GM21447 (cell line): Measurements from ENCODE around the gene USP36.

ENCODE experiments used
- ATAC-seq: cut with Tn5 transposase; IDR thresholded peaks from one replicate; pipeline ENCODE4 v1.9.1; 2021; ENCODE audit not compliant: unreplicated experiment

USP36 gene

DNA sequence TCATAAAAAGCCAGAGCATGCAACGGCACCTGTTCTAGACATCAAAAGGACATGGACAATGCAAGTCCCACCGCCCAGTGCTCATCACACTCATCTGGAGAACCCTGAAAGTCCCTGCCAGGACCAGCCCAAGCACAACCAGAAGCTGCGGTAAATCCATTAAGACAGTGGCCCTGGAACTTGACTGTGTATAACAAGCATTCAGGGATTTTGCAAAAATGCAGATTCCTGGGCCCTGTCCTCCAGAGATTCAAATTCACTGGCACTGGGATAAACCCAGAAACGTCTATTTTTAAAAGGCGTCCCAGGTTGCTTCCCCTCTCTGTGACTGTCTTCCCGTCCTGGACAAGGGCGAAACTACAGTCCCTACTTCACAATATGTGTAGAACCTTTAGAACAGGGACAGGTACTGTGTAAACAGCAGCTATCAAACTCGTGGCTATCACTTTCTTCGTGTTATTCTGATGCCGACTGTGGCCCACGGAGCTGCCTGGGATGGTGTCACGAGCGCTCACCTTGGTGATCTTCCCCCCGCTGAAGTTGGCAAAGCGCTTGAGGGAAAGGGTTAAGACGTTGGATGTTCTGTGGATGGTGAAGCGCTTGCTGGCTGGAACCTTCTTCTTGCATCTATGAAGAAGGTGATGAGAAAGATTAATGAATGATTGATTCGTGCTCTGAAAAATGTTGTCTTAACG lies 22.3 kb downstream of the USP36 start:
- ATAC-seq: no peak

DNA sequence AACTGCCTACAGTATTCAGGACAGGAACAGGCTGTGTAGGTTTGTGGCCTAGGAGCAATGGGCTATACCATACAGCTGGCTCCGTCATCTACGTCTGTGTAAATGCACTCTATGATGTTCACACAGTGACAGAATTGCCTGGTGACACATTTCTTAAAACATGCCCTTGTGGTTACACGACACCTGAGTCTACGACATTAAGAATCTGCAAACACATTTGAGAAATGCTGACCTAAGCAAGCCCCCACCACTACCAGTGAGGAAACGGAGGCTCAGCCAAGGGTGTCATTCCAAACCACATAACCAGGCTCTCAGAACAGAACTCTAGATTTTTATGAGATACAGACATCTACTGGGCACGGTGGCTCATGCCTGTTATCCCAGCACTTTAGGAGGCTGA lies 23.5 kb downstream of the USP36 start:
- ATAC-seq: no peak

- no peak for ATAC-seq
Measured at GRCh38 chr17:78815696-78816095, 24.9 kb downstream of the USP36 start.

- ATAC-seq: no peak
Measured at GRCh38 chr17:78812855-78813254, 27.8 kb downstream of the USP36 start.

- no peak for ATAC-seq
Measured at GRCh38 chr17:78808163-78808562, 32.5 kb downstream of the USP36 start.

GRCh38 chr17:78806451-78806850 lies 34.2 kb downstream of the USP36 start:
- no peak for ATAC-seq

DNA sequence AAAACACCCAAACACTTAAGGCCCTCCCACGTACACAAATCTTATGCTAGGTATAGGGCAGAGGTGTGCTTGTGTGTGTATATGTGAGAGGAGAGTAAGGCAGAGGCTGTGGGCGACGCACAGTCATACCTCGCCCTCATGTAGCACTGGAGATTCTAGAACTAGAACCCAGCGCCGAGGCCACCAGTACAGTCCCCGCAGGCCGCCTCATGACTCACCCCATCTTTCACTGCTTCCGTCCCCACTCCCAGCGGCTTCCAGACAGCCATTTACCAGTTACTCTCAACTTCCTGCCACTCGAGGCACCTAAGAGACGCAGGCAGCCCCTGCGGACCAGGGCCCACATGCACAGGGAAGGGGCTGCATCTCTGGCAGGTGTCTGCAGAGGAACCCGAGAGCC lies 35.3 kb downstream of the USP36 start:
- no peak for ATAC-seq

DNA sequence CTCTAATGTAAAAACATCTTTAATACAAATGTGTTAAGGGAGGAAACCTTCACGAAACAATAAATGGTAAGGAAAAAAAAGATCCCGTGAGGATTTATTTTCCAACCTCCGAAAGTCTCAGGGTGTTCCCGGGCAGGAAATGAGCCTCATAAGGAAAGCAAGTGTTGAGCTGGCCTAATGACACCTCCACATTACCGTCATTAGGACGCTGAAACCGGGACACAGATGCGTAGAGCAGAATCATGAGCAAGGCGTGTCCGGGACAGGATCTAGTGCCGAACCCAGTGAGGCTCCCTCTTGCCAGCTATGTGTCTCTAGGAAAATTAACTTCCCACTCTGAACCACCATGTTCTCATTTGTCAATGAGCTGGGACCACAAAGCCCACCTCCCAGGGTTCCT lies 35.8 kb downstream of the USP36 start:
- no peak for ATAC-seq

DNA sequence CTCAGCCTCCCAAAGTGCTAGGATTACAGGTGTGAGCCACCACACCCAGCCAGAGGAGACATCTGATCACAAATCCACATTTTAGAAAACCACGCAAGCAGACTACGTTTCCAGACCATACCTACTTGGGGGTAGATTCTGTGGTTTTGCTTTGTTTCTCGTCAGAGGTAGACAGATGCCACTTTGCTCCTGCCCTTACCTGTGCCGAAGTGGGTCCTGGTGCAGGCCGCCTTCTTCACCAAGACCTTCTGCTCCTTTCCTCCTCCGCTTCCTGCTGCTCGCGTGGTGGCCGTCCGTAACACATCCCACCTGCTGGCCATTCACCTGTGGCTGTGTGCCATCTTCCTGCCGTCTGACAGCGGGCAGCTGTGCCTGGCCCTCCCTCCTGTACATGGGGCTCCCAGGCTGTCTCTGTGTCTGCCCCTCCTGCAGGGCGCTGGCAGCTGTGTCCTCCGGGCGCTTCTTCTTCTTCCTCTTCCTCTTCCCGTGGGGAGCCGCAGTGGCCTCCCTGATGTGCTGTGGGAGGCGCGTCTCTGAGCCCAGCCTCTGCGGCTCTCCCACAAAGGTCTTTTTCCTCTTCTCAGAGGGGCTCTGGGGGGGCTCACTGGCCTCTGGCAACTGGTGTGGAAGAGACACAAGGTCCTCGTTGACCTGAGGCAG lies 37.3 kb downstream of the USP36 start:
- no peak for ATAC-seq

GRCh38 chr17:78802459-78802858 lies 38.2 kb downstream of the USP36 start:
- ATAC-seq: no peak

DNA sequence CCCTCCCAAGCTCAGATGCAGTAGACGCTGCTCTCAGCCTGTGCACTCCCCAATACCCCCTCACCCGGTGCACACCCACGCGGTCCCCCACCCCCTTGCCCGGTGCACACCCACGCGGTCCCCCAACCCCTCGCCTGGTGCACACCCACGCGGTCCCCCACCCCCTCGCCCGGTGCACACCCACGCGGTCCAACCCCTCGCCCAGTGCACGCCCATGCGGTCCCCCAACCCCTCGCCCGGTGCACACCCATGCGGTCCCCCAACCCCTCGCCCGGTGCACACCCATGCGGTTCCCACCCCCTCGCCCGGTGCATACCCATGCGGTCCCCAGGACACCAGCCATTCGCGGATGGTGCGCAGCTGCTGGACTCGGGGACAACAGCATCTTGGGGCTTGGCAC lies 38.6 kb downstream of the USP36 start:
- ATAC-seq: no peak

DNA sequence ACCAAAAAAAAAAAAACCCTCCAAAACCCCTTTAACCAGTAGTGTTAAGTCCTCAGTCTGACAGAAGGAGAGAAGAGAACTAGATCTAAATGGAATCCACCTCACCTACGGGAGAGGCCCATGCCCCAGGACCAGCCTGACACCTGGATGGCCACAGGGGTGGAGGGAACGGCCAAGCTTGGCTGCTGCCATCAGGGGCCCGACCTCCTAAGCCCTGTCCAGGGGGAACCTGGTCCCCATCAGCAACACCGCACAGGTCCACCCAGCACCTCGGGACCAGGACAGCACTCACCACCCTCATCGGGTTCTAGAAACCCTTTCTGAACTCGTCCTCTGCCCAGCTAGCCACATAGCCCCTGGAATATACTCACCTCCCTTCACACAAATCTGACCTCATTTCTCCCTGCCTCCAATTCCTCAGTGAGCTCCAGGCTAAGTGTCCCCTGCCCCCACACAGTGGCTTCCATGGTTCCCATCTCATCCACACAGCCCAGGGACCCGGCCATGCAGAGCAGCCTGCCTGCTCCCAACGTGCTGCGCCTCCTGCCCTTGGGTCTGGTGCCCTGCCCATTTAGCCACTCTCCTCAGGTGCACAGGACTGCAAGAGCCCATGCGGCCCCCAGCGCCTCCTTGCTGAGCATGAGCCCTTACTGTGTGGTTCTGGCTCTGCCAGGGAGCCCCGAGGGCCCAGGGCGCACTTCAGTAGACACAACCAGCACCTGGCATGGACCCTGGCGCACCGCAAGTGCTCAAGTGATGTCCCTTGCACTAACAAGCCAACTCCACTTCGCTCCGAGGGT lies 40.3 kb downstream of the USP36 start:
- ATAC-seq: no peak

GRCh38 chr17:78798695-78799559 lies 41.7 kb downstream of the USP36 start:
- ATAC-seq: no peak

DNA sequence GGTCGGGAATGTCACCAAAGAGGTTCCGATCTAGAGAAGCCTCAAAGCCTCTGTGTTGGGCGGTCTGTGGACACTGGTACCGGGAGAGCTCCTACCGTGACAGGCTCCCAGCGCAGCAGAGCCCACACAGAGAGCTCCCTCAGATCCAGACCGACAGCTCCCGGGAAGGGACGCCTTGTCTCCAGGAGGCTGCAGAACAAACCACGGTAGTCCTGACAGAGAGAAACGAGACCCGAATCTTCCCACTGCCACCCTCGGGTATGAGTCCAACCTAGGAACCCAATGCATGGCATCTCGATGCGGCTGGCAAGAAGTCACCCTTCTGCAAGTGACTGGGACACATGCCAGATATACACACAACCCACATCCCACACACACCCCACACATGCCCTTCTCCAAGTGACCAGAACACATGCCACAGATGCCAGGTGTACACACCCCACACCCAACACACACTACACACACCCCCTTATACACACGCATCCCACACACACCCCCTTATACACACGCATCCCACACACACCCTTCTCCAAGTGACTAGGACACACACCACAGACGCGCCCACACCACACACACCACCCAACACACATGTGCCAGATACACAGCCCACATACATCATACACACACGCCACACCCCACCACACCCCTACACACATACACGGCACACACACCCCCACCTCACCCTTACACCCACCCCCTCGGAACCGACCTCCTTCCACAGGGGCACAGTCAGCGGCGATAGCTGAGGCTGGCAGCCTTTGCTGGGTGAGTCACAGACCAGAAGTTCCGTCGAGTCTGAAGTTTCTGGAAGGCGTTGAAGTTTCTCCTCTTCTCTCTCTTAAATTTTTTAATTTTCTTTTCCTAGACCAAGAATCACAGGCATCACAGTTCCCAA lies 42.7 kb downstream of the USP36 start:
- no peak for ATAC-seq

GRCh38 chr17:78797213-78797612 lies 43.4 kb downstream of the USP36 start:
- ATAC-seq: no peak

GRCh38 chr17:78796517-78796900 lies 44.1 kb downstream of the USP36 start:
- ATAC-seq: no peak

DNA sequence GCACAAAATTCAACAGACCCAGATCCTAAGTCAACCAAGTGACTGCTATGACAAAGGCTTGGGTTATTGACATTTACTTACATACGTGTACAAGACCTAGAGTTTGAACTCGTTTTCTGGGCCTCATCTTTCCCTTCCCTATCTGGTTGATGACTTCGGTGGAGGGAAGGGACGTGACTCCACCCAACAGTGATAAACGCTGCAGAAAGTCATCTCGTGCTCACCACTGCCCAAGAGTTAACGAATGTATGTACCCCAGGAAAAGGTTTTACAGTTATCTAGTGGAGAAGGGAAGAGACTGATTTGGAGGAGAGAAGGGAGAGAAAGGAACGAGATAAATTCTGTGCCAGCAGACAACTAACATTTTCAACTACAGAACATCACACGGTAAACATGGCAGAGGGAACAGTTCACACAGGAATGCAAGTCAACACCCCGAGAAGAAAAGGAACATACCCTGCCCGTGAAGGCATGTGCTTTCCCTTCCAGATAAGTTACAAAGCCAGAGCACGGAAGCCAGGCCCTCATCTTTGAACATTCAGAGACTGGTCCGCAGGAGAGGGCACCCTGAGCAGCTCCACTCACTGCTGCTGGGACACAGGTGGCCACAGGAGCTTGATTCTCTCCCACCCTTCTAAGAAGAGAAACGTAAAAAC lies 44.6 kb downstream of the USP36 start:
- no peak for ATAC-seq

- no peak for ATAC-seq
Measured at GRCh38 chr17:78794864-78795640, 45.6 kb downstream of the USP36 start.

GRCh38 chr17:78794399-78794798 lies 46.2 kb downstream of the USP36 start:
- ATAC-seq: no peak
